H1 (cell line): ENCODE data around the gene ACYP1. TPM values are rescaled to one million over a fixed set of nuclear protein-coding genes. Genes with fewer than 3 reads are reported as not detected.

Experiments
- CTCF ChIA-PET: fragments of 300-600 bp; sonication (Branson Sonifier 250); formaldehyde crosslinking; loops from one replicate; lab custom pipeline; 2021; ENCODE audit not compliant: partially characterized antibody; lab: Charles Lee
- POLR2A ChIA-PET: fragments of 300-600 bp; sonication (Branson Sonifier 250); formaldehyde crosslinking; loops from one replicate; lab custom pipeline; 2021; ENCODE audit warnings: inconsistent platforms; ENCODE audit not compliant: partially characterized antibody; lab: Charles Lee
- DNase-seq, 2 experiments: peaks; one replicate each; pipeline versions ENCODE4 v3.0.0 to v3.0.0-alpha.2; 2010 to 2022; ENCODE audit warnings: low spot score in 2 of 2, low read depth in 1 of 2, mixed read lengths in 1 of 2
- FAIRE-seq: peaks from 2 replicates; lab custom pipeline; 2011; peaks lifted over from hg19 to GRCh38; lab: Jason Lieb, UNC
- H2AFZ ChIP-seq: 2 replicates; pipeline ENCODE4 v1.8.1; 2012; ENCODE audit warnings: low read length, inconsistent platforms
- H2AK5ac ChIP-seq: 2 replicates; pipeline ENCODE4 v1.6.1; 2013; ENCODE audit warnings: low read depth, low read length
- H2BK120ac ChIP-seq: replicated peaks from 2 replicates; pipeline ENCODE3; 2013; ENCODE audit warnings: low read depth, low read length, inconsistent platforms
- H2BK12ac ChIP-seq: 2 replicates; pipeline ENCODE4 v1.6.1; 2013; ENCODE audit warnings: low read depth, low read length
- H2BK15ac ChIP-seq: 2 replicates; pipeline ENCODE4 v1.6.1; 2013; ENCODE audit warnings: low read length
- H2BK20ac ChIP-seq: 2 replicates; pipeline ENCODE4 v1.6.1; 2013; ENCODE audit warnings: low read length
- H2BK5ac ChIP-seq: 2 replicates; pipeline ENCODE4 v1.6.1; 2013; ENCODE audit warnings: low read depth, low read length
- H3K14ac ChIP-seq: 2 replicates; pipeline ENCODE4 v1.6.1; 2013; ENCODE audit warnings: inconsistent platforms; ENCODE audit not compliant: insufficient read length
- H3K18ac ChIP-seq: 2 replicates; pipeline ENCODE4 v1.6.1; 2013; ENCODE audit warnings: low read length; ENCODE audit errors: extremely low read depth
- H3K23ac ChIP-seq: 2 replicates; pipeline ENCODE4 v1.6.1; 2013; ENCODE audit warnings: inconsistent platforms; ENCODE audit not compliant: insufficient read length
- H3K23me2 ChIP-seq: 2 replicates; pipeline ENCODE4 v1.6.1; 2013; ENCODE audit warnings: low read depth, low read length
- H3K27ac ChIP-seq: 2 replicates; pipeline ENCODE4 v1.6.1; 2011; ENCODE audit warnings: low read depth, low read length, inconsistent platforms
- H3K27me3 ChIP-seq, 4 experiments: replicated peaks in 1 of 4; 1 replicate in 1 of 4; 2 replicates in 3 of 4; pipeline versions ENCODE4 v1.6.1 to v1.8.1; 2011 to 2013; ENCODE audit warnings: low read length in 3 of 4, mild to moderate bottlenecking in 3 of 4, inconsistent platforms in 2 of 4, mixed read lengths in 2 of 4, moderate library complexity in 1 of 4; ENCODE audit not compliant: control insufficient read depth in 3 of 4, insufficient read depth in 3 of 4; ENCODE audit errors: extremely low read depth in 1 of 4
- H3K36me3 ChIP-seq, 4 experiments: 2 replicates each; pipeline versions ENCODE4 v1.6.1 to v1.8.1; 2011 to 2013; ENCODE audit warnings: mild to moderate bottlenecking in 4 of 4, low read length in 3 of 4, moderate library complexity in 2 of 4, control low read depth in 1 of 4, inconsistent platforms in 1 of 4; ENCODE audit not compliant: insufficient read depth in 4 of 4, control insufficient read depth in 2 of 4
- H3K4ac ChIP-seq: replicated peaks from 2 replicates; pipeline ENCODE3; 2013; ENCODE audit warnings: low read length, low read depth, mixed read lengths, inconsistent platforms; ENCODE audit not compliant: insufficient read length
- H3K4me1 ChIP-seq, 4 experiments: replicated peaks in 1 of 4; 1 replicate in 1 of 4; 2 replicates in 3 of 4; pipeline versions ENCODE4 v1.6.1 to v1.8.1; 2011 to 2013; ENCODE audit warnings: low read length in 3 of 4, inconsistent platforms in 2 of 4, mixed read lengths in 1 of 4; ENCODE audit not compliant: insufficient read depth in 4 of 4, control insufficient read depth in 3 of 4
- H3K4me2 ChIP-seq, 2 experiments: 2 replicates each; pipeline versions ENCODE4 v1.6.1 to v1.8.1; 2011 to 2013; ENCODE audit warnings: low read depth in 2 of 2, low read length in 2 of 2, control low read depth in 1 of 2, inconsistent platforms in 1 of 2, mild to moderate bottlenecking in 1 of 2; ENCODE audit not compliant: insufficient read depth in 1 of 2
- H3K4me3 ChIP-seq, 4 experiments: fragments of 200-600, 300-600 bp in 1 of 4; sonication (generic), shearing (Covaris generic), sonication (Bioruptor Twin) in 1 of 4; 2 replicates each; pipeline versions ENCODE4 v1.5.1 to v1.8.1; 2011 to 2016; ENCODE audit warnings: low read length in 4 of 4, low read depth in 3 of 4, control low read depth in 2 of 4, inconsistent platforms in 2 of 4, mild to moderate bottlenecking in 2 of 4, mixed read lengths in 1 of 4, moderate library complexity in 1 of 4; ENCODE audit not compliant: insufficient read depth in 2 of 4; ENCODE audit errors: extremely low read depth in 1 of 4
- H3K56ac ChIP-seq: replicated peaks from 2 replicates; pipeline ENCODE3; 2013; ENCODE audit warnings: low read depth, mild to moderate bottlenecking, mixed read lengths, low read length, inconsistent platforms; ENCODE audit not compliant: insufficient read length
- H3K79me1 ChIP-seq: 2 replicates; pipeline ENCODE4 v1.6.1; 2013; ENCODE audit warnings: low read depth, low read length, control low read depth
- H3K79me2 ChIP-seq, 2 experiments: 2 replicates each; pipeline versions ENCODE4 v1.6.1 to v1.8.1; 2012 to 2013; ENCODE audit warnings: low read length in 2 of 2, mild to moderate bottlenecking in 2 of 2, inconsistent platforms in 1 of 2; ENCODE audit not compliant: insufficient read depth in 2 of 2, control insufficient read depth in 1 of 2
- H3K9ac ChIP-seq, 4 experiments: replicated peaks in 1 of 4; 1 replicate in 1 of 4; 2 replicates in 3 of 4; pipeline versions ENCODE4 v1.6.1 to v1.8.1; 2011 to 2013; ENCODE audit warnings: low read depth in 3 of 4, low read length in 3 of 4, control low read depth in 2 of 4, mild to moderate bottlenecking in 2 of 4, moderate library complexity in 2 of 4, inconsistent platforms in 1 of 4; ENCODE audit errors: extremely low read depth in 1 of 4
- H3K9me3 ChIP-seq, 2 experiments: 2 replicates each; pipeline versions ENCODE4 v1.6.1 to v1.8.1; 2012 to 2013; ENCODE audit warnings: mild to moderate bottlenecking in 2 of 2, moderate library complexity in 2 of 2, control low read depth in 1 of 2, inconsistent platforms in 1 of 2, low read depth in 1 of 2, low read length in 1 of 2, mixed read lengths in 1 of 2; ENCODE audit not compliant: insufficient read depth in 2 of 2
- H4K20me1 ChIP-seq, 2 experiments: replicated peaks in 1 of 2; 2 replicates each; pipeline versions ENCODE3 to v1.8.1; 2011 to 2013; ENCODE audit warnings: inconsistent platforms in 2 of 2, low read length in 2 of 2, mild to moderate bottlenecking in 1 of 2; ENCODE audit not compliant: insufficient read depth in 2 of 2, control insufficient read depth in 1 of 2
- H4K5ac ChIP-seq: 2 replicates; pipeline ENCODE4 v1.6.1; 2013; ENCODE audit warnings: low read length, low read depth, mixed read lengths, inconsistent platforms; ENCODE audit not compliant: insufficient read length
- H4K8ac ChIP-seq: 2 replicates; pipeline ENCODE4 v1.8.0; 2013; ENCODE audit warnings: mild to moderate bottlenecking, moderate library complexity, low read length, inconsistent platforms; ENCODE audit not compliant: insufficient read depth; ENCODE audit errors: extremely low read depth
- H4K91ac ChIP-seq: replicated peaks from 2 replicates; pipeline ENCODE3; 2013; ENCODE audit warnings: low read length, mixed read lengths, inconsistent platforms; ENCODE audit not compliant: insufficient read length
- HDAC6 ChIP-seq: IDR thresholded peaks from one replicate; pipeline ENCODE4 v1.7.1; 2012; ENCODE audit warnings: low read depth, mild to moderate bottlenecking, inconsistent platforms, low read length, moderate library complexity
- MAFK ChIP-seq: IDR thresholded peaks from 2 replicates; pipeline ENCODE4 v1.6.1; 2012; ENCODE audit warnings: low read depth, mild to moderate bottlenecking, improper control_type of control experiment, low read length
- SIN3A ChIP-seq, 2 experiments: IDR thresholded peaks in 1 of 2; conservative IDR thresholded peaks in 1 of 2; 2 replicates each; pipeline ENCODE4 v1.6.1; 2011 to 2012; ENCODE audit warnings: low read length in 2 of 2, improper control_type of control experiment in 1 of 2, low read depth in 1 of 2, mild to moderate bottlenecking in 1 of 2
- USF2 ChIP-seq: IDR thresholded peaks from 2 replicates; pipeline ENCODE4 v1.6.1; 2011; ENCODE audit warnings: low read length, improper control_type of control experiment
- WGBS, 2 experiments: shearing (Covaris generic) in 1 of 2; methylation state at CpG; one replicate each; pipeline versions ENCODE4 v1.1.6 to v1.1.7; 2013 to 2015; ENCODE audit warnings: low lambda C conversion rate in 2 of 2, mixed read lengths in 2 of 2, inconsistent platforms in 1 of 2, low coverage in 1 of 2, missing lambda C conversion rate in 1 of 2; ENCODE audit not compliant: insufficient replicate concordance in 2 of 2, insufficient coverage in 1 of 2, insufficient read length in 1 of 2; ENCODE audit errors: extremely low coverage in 1 of 2, missing lambda C conversion rate in 1 of 2; 5-methylcytosine and 5-hydroxymethylcytosine counted together
- polyA plus RNA-seq, 7 experiments: library from polyadenylated mRNA; depleted of rRNA in 3 of 7; stranded (reverse) in 5 of 7; unstranded in 2 of 7; fragments of >200 nt in 5 of 7; fragments of 200-250 nt in 2 of 7; gene quantifications; 1 replicate in 5 of 7; 2 replicates in 1 of 7; 4 replicates in 1 of 7; pipeline versions ENCODE4 v1.2.1 to v1.2.3, GENCODE V29; 2011 to 2013; ENCODE audit warnings: missing spikeins in 2 of 7, mixed read lengths in 2 of 7
- total RNA-seq: library from RNA; stranded (reverse); fragmentation: NEBNext Ultra II Directional; extraction: Animal tissue kit (Norgen Biotek cat#: 25700); gene quantifications from 2 replicates; pipeline ENCODE4 v1.2.1, GENCODE V29; 2021

ACYP1 gene
- total and polyA plus RNA-seq, 2 of the 8 experiments (the other 6 are each of a cell fraction or from before 2014, with no cell fraction given) = 22.3 to 24.8 TPM

GRCh38 chr14:75068294-75069120 is 4.7 kb upstream of the ACYP1 start:
- Histone ChIP-seq H3K4ac (no peak overlapping the region), H3K4me2 (peak overlapping the region; percentile 60 to 83), H3K27me3 (no peaks in the 10 kb centered on the region), H3K4me3 (peak overlapping the region; percentile 70 to 90 (median 82)), H3K9me3 (no peaks in the 10 kb centered on the region), H4K91ac (no peak overlapping the region), H3K9ac (peak overlapping the region; percentile 54 to 92 (median 86)), H2BK5ac (peak overlapping the region; percentile 94), H3K27ac (peak overlapping the region; percentile 83), H3K23me2 (peaks cover 9% of the 10 kb centered on the region), H2BK15ac (no peak overlapping the region), H2BK120ac (no peak overlapping the region), H4K5ac (no peak overlapping the region), H2AK5ac (no peak overlapping the region), H3K79me2 (peaks cover 0 to 11% of the 10 kb centered on the region in 2 experiments; a peak in 2 of 4 replicates), H3K4me1 (peaks cover 0 to 3% (median under 1%) of the 10 kb centered on the region in 4 experiments; a peak in 2 of 7 replicates), H3K36me3 (no peaks in the 10 kb centered on the region), H2AFZ (no peak overlapping the region), H4K20me1 (no peaks in the 10 kb centered on the region), H4K8ac (peak overlapping the region; percentile 90; the same call in 1 of the 2 replicates), H2BK20ac (no peak overlapping the region), H3K14ac (no peak overlapping the region), H3K79me1 (peaks cover 2% of the 10 kb centered on the region), H3K23ac (no peak overlapping the region), H3K18ac (peak overlapping the region; percentile 80; the same call in 1 of the 2 replicates), H2BK12ac (peak overlapping the region; percentile 29; the same call in 1 of the 2 replicates), H3K56ac (no peak overlapping the region)
- TF ChIP-seq USF2 (no peak), MAFK (peak; percentile 59; the same call in 1 of the 2 replicates), SIN3A (conservative IDR thresholded peaks at IDR 0.05 in 1 of 2, IDR thresholded peaks at IDR 0.05 in 1 of 2; ENCODE audit: low read depth in 1 of 2, low read length in 2 of 2) (0 out of 4 replicates have a peak, but pooled peaks of 1 of the 2 experiments have one; percentile 56), HDAC6 (no peak)
- POLR2A ChIA-PET = interaction anchor here (0.6 to 3.9 kb wide), 8 partner anchors 11 to 210 kb away, joined by 3 to 22 read pairs (median 4); partner anchors contain the start of genes FOS and MLH3
- CTCF ChIA-PET = interaction anchor here (0.6 to 5.6 kb wide), 6 partner anchors 11 to 1931 kb away, joined by 3 to 39 read pairs (median 4); no protein-coding TSS in a partner anchor
- WGBS, 2 experiments = 10% methylated on average over 14 of the region's 15 CpGs; no CpG with 5 or more reads in 1 of the 2 experiments
- FAIRE-seq = no peak
- DNase-seq = no peak
